ENCODE results near the gene DCAF12L2. TPM values are rescaled to one million over a fixed set of nuclear protein-coding genes. Genes with fewer than 3 reads are reported as not detected.
A peak's percentile ranks its signal among the peaks of the same experiment; 100 is the strongest.
"Not testable (repeated sequence)": the region's sequence is repeated elsewhere in the genome, so short reads cannot be mapped to it uniquely, and the experiment has no call there.

The DCAF12L2 gene
- total RNA-seq = 10 to 100 TPM in 1 of 2 donors, 1 to 10 TPM in 1; 3.6 to 52.1 TPM

GRCh38 chrX:126165721-126166461, at the start of gene DCAF12L2:
TSS of gene DCAF12L2 (minus strand) at chrX:126166289. CDS start at chrX:126165924, 365 bp downstream.
- H3K27ac ChIP-seq = no peak within 1 kb of the TSS
- H3K4me3 ChIP-seq = peak within 1 kb of the TSS; percentile 23 to 25
- no peaks in the 10 kb centered on the region for H3K36me3 ChIP-seq
- H3K27me3 ChIP-seq (replicated peaks; ENCODE audit: insufficient read depth) = no peaks in the 10 kb centered on the region
- DNase-seq (ENCODE audit: low spot score) = no peak
- no peaks in the 10 kb centered on the region for H3K4me1 ChIP-seq (replicated peaks)
- TF ChIP-seq, protein P1, sequence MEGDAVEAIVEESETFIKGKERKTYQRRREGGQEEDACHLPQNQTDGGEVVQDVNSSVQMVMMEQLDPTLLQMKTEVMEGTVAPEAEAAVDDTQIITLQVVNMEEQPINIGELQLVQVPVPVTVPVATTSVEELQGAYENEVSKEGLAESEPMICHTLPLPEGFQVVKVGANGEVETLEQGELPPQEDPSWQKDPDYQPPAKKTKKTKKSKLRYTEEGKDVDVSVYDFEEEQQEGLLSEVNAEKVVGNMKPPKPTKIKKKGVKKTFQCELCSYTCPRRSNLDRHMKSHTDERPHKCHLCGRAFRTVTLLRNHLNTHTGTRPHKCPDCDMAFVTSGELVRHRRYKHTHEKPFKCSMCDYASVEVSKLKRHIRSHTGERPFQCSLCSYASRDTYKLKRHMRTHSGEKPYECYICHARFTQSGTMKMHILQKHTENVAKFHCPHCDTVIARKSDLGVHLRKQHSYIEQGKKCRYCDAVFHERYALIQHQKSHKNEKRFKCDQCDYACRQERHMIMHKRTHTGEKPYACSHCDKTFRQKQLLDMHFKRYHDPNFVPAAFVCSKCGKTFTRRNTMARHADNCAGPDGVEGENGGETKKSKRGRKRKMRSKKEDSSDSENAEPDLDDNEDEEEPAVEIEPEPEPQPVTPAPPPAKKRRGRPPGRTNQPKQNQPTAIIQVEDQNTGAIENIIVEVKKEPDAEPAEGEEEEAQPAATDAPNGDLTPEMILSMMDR (IDR thresholded peaks at IDR 0.05) = no peak
- TF ChIP-seq POLR2AphosphoS5 (IDR thresholded peaks at IDR 0.05) (no peak), POLR2A (IDR thresholded peaks at IDR 0.05) (no peak)
- intact Hi-C loops (cut with DNase I) = no loop called here
- 5% methylated on average over 16 of the region's 91 CpGs for WGBS
- no peaks in the 10 kb centered on the region for H3K9me3 ChIP-seq

DNA sequence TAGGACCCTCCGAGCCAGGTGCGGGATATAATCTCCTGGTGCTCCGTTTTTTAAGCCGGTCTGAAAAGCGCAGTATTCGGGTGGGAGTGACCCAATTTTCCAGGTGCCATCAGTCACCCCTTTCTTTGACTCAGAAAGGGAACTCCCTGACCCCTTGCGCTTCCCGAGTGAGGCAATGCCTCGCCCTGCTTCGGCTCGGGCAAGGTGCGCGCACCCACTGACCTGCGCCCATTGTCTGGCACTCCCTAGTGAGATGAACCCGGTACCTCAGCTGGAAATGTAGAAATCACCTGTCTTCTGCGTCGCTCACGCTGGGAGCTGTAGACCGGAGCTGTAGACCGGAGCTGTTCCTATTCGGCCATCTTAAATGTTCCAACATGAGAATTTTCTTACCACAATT, 24.8 kb upstream of the DCAF12L2 start:
- intact Hi-C loops (cut with DNase I); H3K27ac ChIP-seq; H3K27me3 ChIP-seq (replicated peaks; ENCODE audit: insufficient read depth); DNase-seq (ENCODE audit: low spot score); H3K9me3 ChIP-seq; H3K4me3 ChIP-seq; H3K36me3 ChIP-seq; H3K4me1 ChIP-seq (replicated peaks): not testable (repeated sequence)
- WGBS = 99% methylated on average over 16 of the region's 21 CpGs

DNA sequence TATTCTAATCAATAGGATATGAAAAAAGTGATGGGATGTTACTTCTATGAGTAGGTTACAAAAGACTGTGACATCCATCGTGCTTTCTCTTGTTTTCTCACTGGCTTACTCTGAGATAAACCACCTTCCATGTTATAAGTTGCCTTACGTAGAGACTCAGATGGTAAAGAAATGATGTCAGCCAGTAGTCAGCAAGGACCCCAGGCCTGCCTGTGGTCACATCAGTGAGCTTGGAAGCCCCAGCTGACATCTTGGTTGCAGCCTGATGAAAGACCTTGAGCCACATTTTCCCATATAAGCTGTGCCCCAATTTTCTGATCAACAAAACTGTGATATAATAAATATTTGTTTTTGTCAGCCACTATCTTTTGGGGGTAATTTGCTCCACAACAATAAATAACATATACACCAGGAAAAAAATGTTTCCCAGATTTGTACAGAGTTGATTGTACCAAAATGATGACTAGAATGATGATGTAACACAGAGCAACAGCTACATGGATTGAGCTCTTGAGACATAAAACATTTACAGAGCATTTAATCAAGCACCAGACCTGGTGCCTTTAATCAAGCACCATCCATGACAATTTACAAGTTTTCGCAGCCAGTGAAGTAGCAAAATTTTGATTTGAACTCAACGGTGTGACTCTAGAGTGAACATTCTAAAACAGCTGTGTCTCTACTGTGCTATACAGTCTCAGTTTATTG, 11.2 kb upstream of the DCAF12L2 start:
- H3K36me3 ChIP-seq = no peaks in the 10 kb centered on the region
- intact Hi-C loops (cut with DNase I) = no loop called here
- WGBS = 84% methylated on average over 4 of the region's 4 CpGs
- no peak overlapping the region for H3K27ac ChIP-seq
- no peak overlapping the region for H3K4me3 ChIP-seq
- no peak for TF ChIP-seq POLR2AphosphoS5 (IDR thresholded peaks at IDR 0.05)
- TF ChIP-seq, protein P1 (IDR thresholded peaks at IDR 0.05) = no peak
- no peak for TF ChIP-seq POLR2A (IDR thresholded peaks at IDR 0.05)
- no peaks in the 10 kb centered on the region for H3K4me1 ChIP-seq (replicated peaks)
- DNase-seq (ENCODE audit: low spot score) = no peak
- H3K27me3 ChIP-seq (replicated peaks; ENCODE audit: insufficient read depth) = no peaks in the 10 kb centered on the region
- H3K9me3 ChIP-seq = no peaks in the 10 kb centered on the region

DNA sequence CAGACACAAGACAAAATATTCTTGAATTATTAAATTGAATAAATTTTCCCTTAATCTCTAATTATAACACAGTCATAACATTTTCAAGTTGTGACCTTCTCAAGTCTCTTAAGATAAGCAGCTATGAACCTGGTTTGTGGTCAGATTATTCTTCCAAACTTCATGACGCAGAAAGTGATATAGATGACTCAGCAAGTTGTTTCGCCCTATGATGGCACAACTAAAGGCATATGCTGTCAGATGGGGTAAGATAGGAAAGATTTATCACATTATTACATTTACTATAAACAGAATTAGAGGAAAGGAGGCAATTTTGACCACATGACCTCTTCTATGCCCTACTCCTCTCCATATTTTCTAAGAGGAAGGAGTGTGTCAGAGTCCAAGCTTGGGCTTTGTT, 4.6 kb upstream of the DCAF12L2 start:
- no peak for DNase-seq (ENCODE audit: low spot score)
- Histone ChIP-seq H3K27ac (no peak overlapping the region), H3K9me3 (no peaks in the 10 kb centered on the region), H3K36me3 (no peaks in the 10 kb centered on the region), H3K27me3 (replicated peaks; ENCODE audit: insufficient read depth) (no peaks in the 10 kb centered on the region), H3K4me3 (no peak overlapping the region), H3K4me1 (replicated peaks) (no peaks in the 10 kb centered on the region)
- TF ChIP-seq POLR2AphosphoS5 (IDR thresholded peaks at IDR 0.05) = no peak
- TF ChIP-seq, protein P1 (IDR thresholded peaks at IDR 0.05) = no peak
- TF ChIP-seq POLR2A (IDR thresholded peaks at IDR 0.05) = no peak
- intact Hi-C loops (cut with DNase I) = no loop called here
- 60% methylated on average over 2 of the region's 2 CpGs for WGBS

- Histone ChIP-seq H3K27ac (no peak overlapping the region), H3K27me3 (replicated peaks; ENCODE audit: insufficient read depth) (no peaks in the 10 kb centered on the region), H3K4me1 (replicated peaks) (no peaks in the 10 kb centered on the region), H3K9me3 (no peaks in the 10 kb centered on the region), H3K4me3 (no peak overlapping the region), H3K36me3 (no peaks in the 10 kb centered on the region)
- no peak for DNase-seq (ENCODE audit: low spot score)
- 86% methylated on average over 3 of the region's 3 CpGs for WGBS
- no peak for TF ChIP-seq POLR2A (IDR thresholded peaks at IDR 0.05)
- TF ChIP-seq, protein P1 (IDR thresholded peaks at IDR 0.05) = no peak
- no peak for TF ChIP-seq POLR2AphosphoS5 (IDR thresholded peaks at IDR 0.05)
- intact Hi-C loops (cut with DNase I) = no loop called here
These were observed 1.5 kb upstream of the DCAF12L2 start for GRCh38 chrX:126167560-126167959.

Data from prostate gland (tissue), 2 donors.